HCT116 (cell line): ENCODE measurements around the gene SULT1B1. TPM values are rescaled to one million over a fixed set of nuclear protein-coding genes. Genes with fewer than 3 reads are reported as not detected.

Source experiments
- ATAC-seq: fragments of 200-7000 bp; cut with Tn5 transposase; 2 replicates; pipeline ENCODE4 v1.9.1; 2020; ENCODE audit warnings: mild to moderate bottlenecking, moderate library complexity
- BruUV-seq: library from RNA; stranded (reverse); fragments of 400-500 nt; replicated peaks from 2 replicates; lab custom pipeline; 2021; lab: Mats Ljungman, UMichigan
- CTCF ChIA-PET: fragments of 300-600 bp; sonication (Branson Sonifier 250); formaldehyde crosslinking; loops from one replicate; lab custom pipeline; 2021; ENCODE audit warnings: antibody characterized with exemption; lab: Charles Lee
- POLR2A ChIA-PET: fragments of 300-600, 350-600 bp; sonication (Branson Sonifier 250); formaldehyde crosslinking; loops from one replicate; lab custom pipeline; 2021; ENCODE audit warnings: antibody characterized with exemption; lab: Charles Lee
- RAD21 ChIA-PET, 2 experiments: fragments of 300-600 bp; sonication (Branson Sonifier 250); formaldehyde crosslinking; loops; one replicate each; lab custom pipeline; 2023; ENCODE audit warnings: low total read pairs in 2 of 2; ENCODE audit not compliant: uncharacterized antibody in 2 of 2, unreplicated experiment in 2 of 2, low non-redundant PET in 1 of 2; lab: Charles Lee
- DNase-seq: peaks from one replicate; pipeline ENCODE4 v3.0.0-alpha.2; 2010; ENCODE audit warnings: low read depth, low spot score
- H2AFZ ChIP-seq: fragments of 200-600 bp; shearing (Covaris generic), sonication (generic); 2 replicates; pipeline ENCODE4 v1.6.1; 2017; ENCODE audit warnings: low read depth, mixed run types, mixed read lengths, antibody characterized with exemption, low read length; ENCODE audit not compliant: poor library complexity, severe bottlenecking
- H3K27ac ChIP-seq: 2 replicates; pipeline ENCODE4 v1.5.1; 2012; ENCODE audit warnings: low read depth, low read length
- H3K27me3 ChIP-seq: fragments of 200-600 bp; sonication (generic); 2 replicates; pipeline ENCODE4 v1.6.1; 2016; ENCODE audit warnings: mixed run types, low read length, mixed read lengths; ENCODE audit not compliant: insufficient read depth
- H3K36me3 ChIP-seq, 2 experiments: fragments of 200-500 bp in 1 of 2; fragments of 200-600 bp in 1 of 2; sonication (Bioruptor generic) in 1 of 2; sonication (generic) in 1 of 2; 2 replicates each; pipeline versions ENCODE4 v1.5.1 to v1.6.1; 2014 to 2016; ENCODE audit warnings: low read length in 2 of 2, inconsistent platforms in 1 of 2, mixed read lengths in 1 of 2, mixed run types in 1 of 2; ENCODE audit not compliant: insufficient read depth in 2 of 2, control insufficient read depth in 1 of 2
- H3K4me1 ChIP-seq, 2 experiments: fragments of 200-600 bp in 1 of 2; sonication (generic) in 1 of 2; 2 replicates each; pipeline versions ENCODE4 v1.5.1 to v1.6.1; 2012 to 2017; ENCODE audit warnings: low read length in 2 of 2, inconsistent platforms in 1 of 2, mild to moderate bottlenecking in 1 of 2, mixed read lengths in 1 of 2, mixed run types in 1 of 2, moderate library complexity in 1 of 2; ENCODE audit not compliant: insufficient read depth in 2 of 2, control insufficient read depth in 1 of 2
- H3K4me2 ChIP-seq: fragments of 200-600 bp; sonication (generic); 2 replicates; pipeline ENCODE4 v1.6.1; 2017; ENCODE audit warnings: mixed run types, low read length, mixed read lengths
- H3K4me3 ChIP-seq, 2 experiments: fragments of 200-600 bp in 1 of 2; sonication (generic) in 1 of 2; replicated peaks in 1 of 2; 2 replicates each; pipeline ENCODE4 v1.5.1; 2011 to 2016; ENCODE audit warnings: low read length in 2 of 2, control low read depth in 1 of 2, low read depth in 1 of 2, mild to moderate bottlenecking in 1 of 2, mixed read lengths in 1 of 2, mixed run types in 1 of 2
- H3K79me2 ChIP-seq: fragments of 200-600 bp; sonication (generic); 2 replicates; pipeline ENCODE4 v1.6.1; 2017; ENCODE audit warnings: mild to moderate bottlenecking, mixed run types, low read length, moderate library complexity, mixed read lengths; ENCODE audit not compliant: insufficient read depth
- H3K9ac ChIP-seq: fragments of 200-600 bp; sonication (generic); 2 replicates; pipeline ENCODE4 v1.6.1; 2016; ENCODE audit warnings: low read length, mixed read lengths
- H3K9me2 ChIP-seq: fragments of 200-600 bp; sonication (generic), shearing (Covaris generic); 2 replicates; pipeline ENCODE4 v1.6.1; 2017; ENCODE audit warnings: mixed run types, mild to moderate bottlenecking, moderate library complexity; ENCODE audit not compliant: insufficient read depth
- H3K9me3 ChIP-seq, 2 experiments: fragments of 200-500 bp in 1 of 2; fragments of 200-600 bp in 1 of 2; sonication (Bioruptor generic) in 1 of 2; sonication (generic) in 1 of 2; 2 replicates each; pipeline ENCODE4 v1.6.1; 2014 to 2017; ENCODE audit warnings: low read length in 2 of 2, mixed read lengths in 2 of 2, inconsistent platforms in 1 of 2, low read depth in 1 of 2, mild to moderate bottlenecking in 1 of 2, mixed run types in 1 of 2, moderate library complexity in 1 of 2; ENCODE audit not compliant: control insufficient read depth in 1 of 2, insufficient read depth in 1 of 2
- H4K20me1 ChIP-seq: fragments of 200-600 bp; sonication (generic), shearing (Covaris generic); 2 replicates; pipeline ENCODE4 v1.6.1; 2017; ENCODE audit warnings: mixed run types, mild to moderate bottlenecking, moderate library complexity; ENCODE audit not compliant: insufficient read depth
- CBX3 ChIP-seq: IDR thresholded peaks from 2 replicates; pipeline ENCODE4 v1.6.1; 2012; ENCODE audit warnings: low read depth
- EGR1 ChIP-seq: IDR thresholded peaks from 2 replicates; pipeline ENCODE4 v1.6.1; 2012; ENCODE audit warnings: low read depth
- ELF1 ChIP-seq: IDR thresholded peaks from 2 replicates; pipeline ENCODE4 v1.6.1; 2012; ENCODE audit warnings: low read depth, borderline replicate concordance
- EZH2 ChIP-seq: fragments of 200-600 bp; sonication (generic); IDR thresholded peaks from 2 replicates; pipeline ENCODE4 v1.6.1; 2017; ENCODE audit warnings: antibody characterized with exemption, mixed run types
- EZH2phosphoT487 ChIP-seq: fragments of 200-600 bp; IDR thresholded peaks from 2 replicates; pipeline ENCODE4 v1.6.1; 2018; ENCODE audit warnings: antibody characterized with exemption, borderline replicate concordance
- FOSL1 ChIP-seq: IDR thresholded peaks from 2 replicates; pipeline ENCODE4 v1.6.1; 2012; ENCODE audit warnings: low read depth
- JUND ChIP-seq: IDR thresholded peaks from 2 replicates; pipeline ENCODE4 v1.6.1; 2012
- POLR2A ChIP-seq: IDR thresholded peaks from 2 replicates; pipeline ENCODE4 v1.7.0; 2011; ENCODE audit warnings: borderline replicate concordance; ENCODE audit not compliant: insufficient read depth, insufficient read length; ENCODE audit errors: extremely low read depth
- SP1 ChIP-seq: IDR thresholded peaks from 2 replicates; pipeline ENCODE4 v1.6.1; 2012; ENCODE audit warnings: low read depth
- SRF ChIP-seq: IDR thresholded peaks from 2 replicates; pipeline ENCODE4 v1.6.1; 2012; ENCODE audit warnings: low read depth
- TCF7L2 ChIP-seq: IDR thresholded peaks from 2 replicates; pipeline ENCODE4 v1.7.0; 2011; ENCODE audit warnings: borderline replicate concordance, inconsistent platforms; ENCODE audit not compliant: insufficient read depth, insufficient read length; ENCODE audit errors: extremely low read depth
- ZFX ChIP-seq: fragments of 450-650 bp; IDR thresholded peaks from 2 replicates; pipeline ENCODE4 v1.6.1; 2017
- ZNF274 ChIP-seq: fragments of 200-500 bp; sonication (Bioruptor generic); IDR thresholded peaks from 2 replicates; pipeline ENCODE4 v1.6.1; 2014; ENCODE audit warnings: mild to moderate bottlenecking, low read depth, low read length, inconsistent platforms
- intact Hi-C: fragments of 100-400 bp; cut with micrococcal nuclease; formaldehyde crosslinking; loops from 2 replicates; pipeline ENCODE4 v1.10.0; 2022
- total RNA-seq: library from RNA; stranded (reverse); gene quantifications from one replicate; pipeline ENCODE4 v1.2.1, GENCODE V29; 2021; ENCODE audit not compliant: unreplicated experiment
- TF ChIP-seq, protein P1 (sequence below), 3 experiments: fragments of 200-600 bp in 1 of 3; sonication (generic) in 1 of 3; IDR thresholded peaks in 2 of 3; conservative IDR thresholded peaks in 1 of 3; 2 replicates each; pipeline ENCODE4 v1.5.1; 2012 to 2017; ENCODE audit warnings: low read depth in 2 of 3, low read length in 2 of 3, antibody characterized with exemption in 1 of 3, borderline replicate concordance in 1 of 3, control low read depth in 1 of 3, mild to moderate bottlenecking in 1 of 3, mixed read lengths in 1 of 3, mixed run types in 1 of 3, moderate library complexity in 1 of 3; ENCODE audit not compliant: insufficient read depth in 1 of 3
- TF ChIP-seq, protein P2 (sequence below): IDR thresholded peaks from 2 replicates; pipeline ENCODE4 v1.6.1; 2012

The SULT1B1 gene
- total RNA-seq, 1 experiment from 2014 or later: 0.10 TPM

DNA sequence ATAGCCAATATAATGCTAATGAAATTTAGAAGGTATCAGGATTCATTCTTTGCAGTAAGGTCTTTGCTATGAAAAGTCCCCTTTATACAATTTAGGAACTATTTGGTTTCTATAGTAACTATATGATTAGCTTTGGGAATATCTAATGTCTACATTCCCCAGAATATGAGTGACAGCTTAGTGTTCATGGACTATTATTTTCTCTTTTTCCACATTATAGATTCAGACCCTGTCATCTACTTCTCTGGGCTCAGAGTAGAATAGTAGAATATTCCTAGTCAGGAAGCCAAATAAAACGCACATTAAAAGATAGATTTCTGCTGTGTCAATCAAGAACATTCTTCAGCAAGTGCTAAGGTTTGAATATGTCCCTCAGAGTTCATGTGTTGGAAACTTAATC, 26.1 kb upstream of the SULT1B1 start:
- Histone ChIP-seq H3K36me3 (no peaks in the 10 kb centered on the region), H3K79me2 (no peaks in the 10 kb centered on the region), H4K20me1 (no peaks in the 10 kb centered on the region), H2AFZ (no peak overlapping the region), H3K9me3 (no peaks in the 10 kb centered on the region), H3K4me2 (no peak overlapping the region), H3K27ac (no peak overlapping the region), H3K9me2 (no peaks in the 10 kb centered on the region), H3K4me3 (no peak overlapping the region), H3K9ac (no peak overlapping the region), H3K4me1 (no peaks in the 10 kb centered on the region), H3K27me3 (no peaks in the 10 kb centered on the region)
- BruUV-seq: no TSS peak
- intact Hi-C loops: no loop called here
- POLR2A ChIA-PET: no interaction called here
- CTCF ChIA-PET: no interaction called here
- no peak for ATAC-seq
- DNase-seq: no peak
- RAD21 ChIA-PET: no interaction called here
- TF ChIP-seq ZNF274 (no peak), ZFX (no peak), POLR2A (no peak), TCF7L2 (no peak), FOSL1 (no peak), EZH2 (no peak), SRF (no peak), JUND (no peak), EGR1 (no peak), SP1 (no peak), CBX3 (no peak), ELF1 (no peak), EZH2phosphoT487 (no peak)
- TF ChIP-seq, protein P1, sequence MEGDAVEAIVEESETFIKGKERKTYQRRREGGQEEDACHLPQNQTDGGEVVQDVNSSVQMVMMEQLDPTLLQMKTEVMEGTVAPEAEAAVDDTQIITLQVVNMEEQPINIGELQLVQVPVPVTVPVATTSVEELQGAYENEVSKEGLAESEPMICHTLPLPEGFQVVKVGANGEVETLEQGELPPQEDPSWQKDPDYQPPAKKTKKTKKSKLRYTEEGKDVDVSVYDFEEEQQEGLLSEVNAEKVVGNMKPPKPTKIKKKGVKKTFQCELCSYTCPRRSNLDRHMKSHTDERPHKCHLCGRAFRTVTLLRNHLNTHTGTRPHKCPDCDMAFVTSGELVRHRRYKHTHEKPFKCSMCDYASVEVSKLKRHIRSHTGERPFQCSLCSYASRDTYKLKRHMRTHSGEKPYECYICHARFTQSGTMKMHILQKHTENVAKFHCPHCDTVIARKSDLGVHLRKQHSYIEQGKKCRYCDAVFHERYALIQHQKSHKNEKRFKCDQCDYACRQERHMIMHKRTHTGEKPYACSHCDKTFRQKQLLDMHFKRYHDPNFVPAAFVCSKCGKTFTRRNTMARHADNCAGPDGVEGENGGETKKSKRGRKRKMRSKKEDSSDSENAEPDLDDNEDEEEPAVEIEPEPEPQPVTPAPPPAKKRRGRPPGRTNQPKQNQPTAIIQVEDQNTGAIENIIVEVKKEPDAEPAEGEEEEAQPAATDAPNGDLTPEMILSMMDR (IDR thresholded peaks at IDR 0.05 in 2 of 3, conservative IDR thresholded peaks at IDR 0.05 in 1 of 3; ENCODE audit: borderline replicate concordance in 1 of 3, insufficient read depth in 1 of 3, low read depth in 2 of 3, low read length in 2 of 3): no peak
- TF ChIP-seq, protein P2, sequence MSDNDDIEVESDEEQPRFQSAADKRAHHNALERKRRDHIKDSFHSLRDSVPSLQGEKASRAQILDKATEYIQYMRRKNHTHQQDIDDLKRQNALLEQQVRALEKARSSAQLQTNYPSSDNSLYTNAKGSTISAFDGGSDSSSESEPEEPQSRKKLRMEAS: no peak
